Activated CD8-positive, alpha-beta memory T cell treated with anti-CD3 and anti-CD28 coated beads for 1 hour (primary cell): Measurements from ENCODE around the gene MSGN1.

Experiments used
- DNase-seq, 2 donors: peaks; one replicate each; pipeline ENCODE4 v3.0.0-alpha.2; 2020; ENCODE audit warnings: low read depth in 1 of 2; ENCODE audit errors: extremely low read depth in 1 of 2

Gene MSGN1

GRCh38 chr2:17846676-17847075, 30.4 kb downstream of the MSGN1 start:
- no peak for DNase-seq

DNA sequence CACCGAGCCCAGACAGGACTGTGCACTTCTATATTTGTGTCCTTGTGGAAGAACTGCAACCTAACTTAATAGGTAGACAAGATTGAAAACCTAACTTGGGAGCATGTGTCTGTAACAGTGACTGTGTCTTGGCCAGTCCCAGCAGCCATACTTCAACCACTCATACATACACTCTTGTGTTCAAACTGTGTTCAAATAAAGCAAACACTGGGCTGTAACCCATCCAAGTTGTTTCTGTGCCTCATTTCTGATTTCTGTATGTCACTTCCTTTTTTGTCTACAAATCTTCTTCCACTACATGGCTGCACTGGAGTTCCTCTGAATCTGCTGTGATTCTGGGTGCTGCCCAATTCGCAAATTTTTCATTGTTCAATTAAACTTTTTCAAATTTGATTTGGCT, 31.0 kb downstream of the MSGN1 start:
- DNase-seq, result no peak

DNA sequence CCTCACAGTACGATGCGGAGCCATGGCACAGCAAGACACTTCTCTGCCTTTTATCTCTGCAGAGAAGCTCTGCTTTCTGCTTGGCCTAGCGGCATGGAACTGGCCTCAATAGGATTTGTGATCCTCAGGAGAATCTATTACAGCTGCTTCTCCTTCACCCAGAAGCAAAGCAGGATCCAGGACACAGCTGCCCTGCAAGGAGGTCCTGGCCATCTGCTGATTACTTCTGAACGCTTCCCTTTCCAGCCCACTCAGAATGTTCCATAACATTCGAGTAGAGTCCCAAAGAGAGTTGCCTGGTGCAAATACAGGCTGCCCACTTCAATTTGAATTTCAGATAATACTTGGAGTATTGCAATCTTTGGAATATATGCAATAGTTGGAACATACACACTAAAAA, 33.0 kb downstream of the MSGN1 start:
- DNase-seq, result no peak

DNA sequence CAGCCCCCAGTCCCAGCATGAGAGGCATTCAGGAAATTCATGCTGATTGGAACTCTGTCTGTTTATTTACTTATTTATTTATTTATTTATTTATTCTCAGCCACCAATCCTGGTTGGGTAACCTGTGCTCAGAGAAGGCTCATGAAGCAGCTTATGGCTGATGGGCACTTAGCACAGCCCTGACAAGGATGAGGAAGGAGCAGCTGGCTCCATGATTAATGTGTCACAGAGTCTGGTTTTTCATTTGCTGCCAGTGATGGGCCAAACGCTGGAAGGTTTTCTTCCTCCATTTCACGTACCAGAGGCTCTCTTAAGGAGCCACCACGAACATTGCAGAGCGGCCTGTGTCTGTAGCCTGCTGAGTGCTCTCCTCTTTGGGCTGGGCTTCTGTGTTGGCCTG, 33.9 kb downstream of the MSGN1 start:
- DNase-seq, result no peak

DNA sequence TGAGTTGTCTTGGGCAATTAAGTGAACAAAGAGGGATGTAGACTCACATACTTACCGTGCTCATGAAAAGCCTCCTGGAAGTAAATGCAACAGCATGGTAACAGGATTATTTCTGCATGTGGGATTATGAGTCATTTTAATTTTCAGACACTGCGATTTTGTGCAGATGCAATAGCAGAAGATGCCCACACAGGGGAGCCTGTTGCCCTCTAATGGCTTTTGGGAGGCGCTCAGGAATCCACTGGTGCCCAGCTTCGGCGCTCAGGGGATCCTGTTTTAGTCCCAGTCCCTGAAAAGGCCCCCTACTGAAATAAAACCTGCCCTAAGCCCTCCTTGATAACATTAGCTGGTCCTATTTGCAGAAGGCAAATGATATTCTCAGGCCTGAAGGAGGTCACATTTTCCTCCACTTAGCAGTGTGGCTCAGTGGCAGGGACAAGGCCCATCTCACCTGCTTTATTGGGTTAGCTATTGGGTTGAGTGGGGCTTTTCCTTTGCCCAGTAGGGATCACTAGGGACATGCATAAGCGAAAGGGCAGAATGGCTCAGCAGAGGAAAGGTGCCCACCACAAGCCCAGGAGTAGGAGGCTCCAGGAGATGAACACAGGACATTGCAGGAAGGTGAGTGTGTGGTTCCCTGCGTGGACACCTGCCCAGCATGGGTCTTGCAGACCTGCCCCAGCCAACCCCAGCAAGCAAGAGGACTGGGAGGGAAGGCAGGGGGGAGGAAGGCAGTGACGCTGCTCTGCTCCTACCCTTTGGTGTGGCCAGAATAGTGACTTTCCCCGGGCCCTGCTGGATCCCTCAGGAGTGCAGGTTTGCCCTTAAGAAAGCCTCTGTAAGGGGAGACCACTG, 35.7 kb downstream of the MSGN1 start:
- DNase-seq, result no peak

- no peak for DNase-seq
Measured at GRCh38 chr2:17853799-17854198, 37.5 kb downstream of the MSGN1 start.

DNA sequence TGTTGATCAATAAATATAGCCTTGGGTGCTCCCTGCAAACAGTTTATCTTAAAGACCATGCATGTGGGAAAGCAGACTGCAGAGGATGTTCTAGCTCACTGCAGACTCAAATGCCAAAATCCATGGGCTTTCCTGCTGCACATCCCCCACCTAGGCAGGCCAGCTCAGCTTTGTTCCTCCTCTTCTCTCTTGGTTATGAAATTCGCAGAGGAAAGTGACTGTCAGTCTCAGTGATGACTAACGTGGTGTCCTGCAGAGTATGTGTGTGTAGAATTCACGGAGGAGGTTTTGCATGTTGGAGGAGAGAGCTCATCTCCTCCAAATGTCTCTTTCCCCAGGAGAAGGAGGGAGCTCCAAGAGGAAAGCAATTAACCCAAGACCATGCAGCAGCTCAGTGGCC, 40.8 kb downstream of the MSGN1 start:
- DNase-seq, result no peak

GRCh38 chr2:17858064-17858463, 41.8 kb downstream of the MSGN1 start:
- DNase-seq, result no peak

GRCh38 chr2:17863539-17863938, 47.3 kb downstream of the MSGN1 start:
- no peak for DNase-seq

DNA sequence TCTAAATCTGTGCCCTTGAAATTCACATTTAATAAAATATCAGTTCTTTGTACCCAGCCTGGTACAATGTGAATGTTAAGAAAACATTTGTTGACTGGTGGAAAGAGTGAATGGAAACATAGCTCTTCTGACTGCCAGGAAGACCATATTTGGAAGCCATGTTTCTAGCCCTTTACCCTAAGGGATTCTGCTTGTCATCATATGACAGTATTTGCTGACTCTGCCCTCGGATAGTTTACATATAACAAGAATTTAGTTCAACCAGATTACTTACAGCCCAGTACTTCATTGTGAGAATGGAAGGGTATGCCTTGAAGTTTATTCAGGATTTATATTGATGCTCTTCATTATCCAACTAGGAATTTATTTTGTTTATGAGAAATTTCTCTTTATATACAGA, 48.4 kb downstream of the MSGN1 start:
- no peak for DNase-seq

DNA sequence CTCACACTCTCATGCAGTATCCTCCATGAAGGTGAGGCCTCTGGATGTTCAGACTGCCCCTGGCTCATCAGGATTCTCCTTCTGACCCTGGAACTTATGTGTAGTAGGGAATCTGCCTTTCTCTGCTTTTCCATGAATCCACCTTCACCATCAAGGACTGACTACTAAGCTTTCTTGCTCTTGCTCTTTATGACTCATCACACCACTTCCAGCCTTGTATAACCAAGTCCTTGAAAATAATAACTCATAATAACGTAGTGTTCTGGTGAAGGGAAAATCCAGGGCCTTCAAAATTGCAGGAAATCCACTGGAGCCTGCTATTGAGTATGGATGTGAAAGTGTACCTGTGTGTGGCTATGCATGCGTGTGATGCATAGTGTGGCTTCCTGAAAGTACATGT, 50.9 kb downstream of the MSGN1 start:
- no peak for DNase-seq
